Neural crest cell (in vitro differentiated cells): ENCODE results near the gene BGLAP. TPM values are rescaled to one million over a fixed set of nuclear protein-coding genes. Genes with fewer than 3 reads are reported as not detected.
A peak's percentile ranks its signal among the peaks of the same experiment; 100 is the strongest.

Source experiments
- DNase-seq: peaks from one replicate; pipeline ENCODE4 v3.0.0; 2021; ENCODE audit warnings: low read depth, mixed read lengths, low spot score
- H3K27ac Mint-ChIP-seq: one replicate; pipeline ENCODE4 v1.8.0; 2021; ENCODE audit warnings: mild to moderate bottlenecking, mixed read lengths; ENCODE audit not compliant: unreplicated experiment
- H3K27me3 Mint-ChIP-seq: 2 replicates; pipeline ENCODE4 v1.8.0; 2021; ENCODE audit warnings: low read depth, mild to moderate bottlenecking, mixed read lengths
- H3K36me3 Mint-ChIP-seq: 2 replicates; pipeline ENCODE4 v1.8.0; 2021; ENCODE audit warnings: low read depth, mild to moderate bottlenecking, mixed read lengths
- H3K4me1 Mint-ChIP-seq: 2 replicates; pipeline ENCODE4 v1.8.0; 2021; ENCODE audit warnings: mixed read lengths
- H3K4me3 Mint-ChIP-seq: one replicate; pipeline ENCODE4 v1.8.0; 2021; ENCODE audit warnings: mild to moderate bottlenecking, mixed read lengths
- H3K9me3 Mint-ChIP-seq: 2 replicates; pipeline ENCODE4 v1.8.0; 2021; ENCODE audit warnings: mixed read lengths
- CTCF ChIP-seq: fragments of 200-600 bp; sonication (generic); conservative IDR thresholded peaks from 2 replicates; pipeline ENCODE4 v1.5.0; 2021; ENCODE audit warnings: antibody characterized with exemption, mild to moderate bottlenecking
- total RNA-seq: library from RNA; stranded (reverse); gene quantifications from 2 replicates; pipeline ENCODE4 v1.2.1, GENCODE V29; 2021

BGLAP gene
- total RNA-seq, 1 donor from 2014 or later: 3.0 TPM

- H3K4me1 Mint-ChIP-seq: no peaks in the 10 kb centered on the region
- no peak overlapping the region for H3K27ac Mint-ChIP-seq
- H3K36me3 Mint-ChIP-seq: peaks cover 8% of the 10 kb centered on the region
- H3K27me3 Mint-ChIP-seq: no peaks in the 10 kb centered on the region
- no peak for TF ChIP-seq CTCF
- DNase-seq: no peak
- no peaks in the 10 kb centered on the region for H3K9me3 Mint-ChIP-seq
- no peak overlapping the region for H3K4me3 Mint-ChIP-seq
Observed at GRCh38 chr1:156233426-156234127, 8.4 kb upstream of the BGLAP start.

- Mint-ChIP-seq H3K27me3 (peaks cover 2% of the 10 kb centered on the region), H3K9me3 (no peaks in the 10 kb centered on the region), H3K27ac (no peak overlapping the region), H3K4me1 (no peaks in the 10 kb centered on the region), H3K4me3 (no peak overlapping the region), H3K36me3 (peaks cover 11% of the 10 kb centered on the region)
- no peak for DNase-seq
- TF ChIP-seq CTCF: no peak
Observed at GRCh38 chr1:156236164-156236563, 5.8 kb upstream of the BGLAP start.

- DNase-seq: no peak
- Mint-ChIP-seq H3K9me3 (no peaks in the 10 kb centered on the region), H3K27ac (no peak overlapping the region), H3K4me1 (no peaks in the 10 kb centered on the region), H3K27me3 (peaks cover 4% of the 10 kb centered on the region), H3K36me3 (peaks cover 11% of the 10 kb centered on the region), H3K4me3 (no peak overlapping the region)
- no peak for TF ChIP-seq CTCF
Observed at GRCh38 chr1:156238248-156238647, 3.7 kb upstream of the BGLAP start.

GRCh38 chr1:156241311-156241811, 623 bp upstream of the BGLAP start:
- Mint-ChIP-seq H3K27me3 (peaks cover 19% of the 10 kb centered on the region), H3K9me3 (no peaks in the 10 kb centered on the region), H3K4me1 (peaks cover 5% of the 10 kb centered on the region), H3K4me3 (peak overlapping the region; percentile 9), H3K36me3 (peaks cover 9% of the 10 kb centered on the region), H3K27ac (no peak overlapping the region)
- DNase-seq: no peak
- no peak for TF ChIP-seq CTCF

- Mint-ChIP-seq H3K27me3 (peaks cover 24% of the 10 kb centered on the region), H3K4me1 (peaks cover 9% of the 10 kb centered on the region), H3K27ac (no peak overlapping the region), H3K4me3 (no peak overlapping the region), H3K36me3 (peaks cover 4% of the 10 kb centered on the region), H3K9me3 (no peaks in the 10 kb centered on the region)
- DNase-seq: no peak
- TF ChIP-seq CTCF: no peak
Observed at GRCh38 chr1:156242738-156243137, 754 bp downstream of the BGLAP start.
